SK-N-SH (cell line): ENCODE data around the gene LIN37.

Experiments used
- CTCF ChIP-seq: fragments of 200-600 bp; sonication (generic); IDR thresholded peaks from 2 replicates; pipeline ENCODE4 v1.6.1; 2017; ENCODE audit warnings: antibody characterized with exemption, mild to moderate bottlenecking, moderate library complexity
- FOXJ3 ChIP-seq: sonication (generic); formaldehyde crosslinking; IDR thresholded peaks from 2 replicates; pipeline ENCODE4 v1.5.1; 2020; ENCODE audit warnings: mild to moderate bottlenecking, missing genetic modification reagents
- RFX5 ChIP-seq: IDR thresholded peaks from 2 replicates; pipeline ENCODE4 v1.6.1; 2012; ENCODE audit warnings: mild to moderate bottlenecking, improper control_type of control experiment, low read length
- SIN3A ChIP-seq: IDR thresholded peaks from 2 replicates; pipeline ENCODE4 v1.6.1; 2012; ENCODE audit warnings: low read depth, mild to moderate bottlenecking, low read length, moderate library complexity, borderline replicate concordance

- TF ChIP-seq CTCF (no peak), SIN3A (no peak), FOXJ3 (CRISPR knock-in tag) (no peak), RFX5 (no peak)
Observed at GRCh38 chr19:35796645-35797542, 48.5 kb downstream of the LIN37 start.
